Body of pancreas (tissue), 4 donors: Measurements from ENCODE around the gene PRICKLE4. TPM values are rescaled to one million over a fixed set of nuclear protein-coding genes. Genes with fewer than 3 reads are reported as not detected.
"Not testable (repeated sequence)": the region's sequence is repeated elsewhere in the genome, so short reads cannot be mapped to it uniquely, and the experiment has no call there.

ENCODE experiments used
- ATAC-seq: fragments of 150-250 bp; one replicate; pipeline ENCODE4 v1.9.1; 2016
- DNase-seq, 4 donors: peaks; one replicate each; pipeline ENCODE4 v3.0.0-alpha.2; 2019
- H3K27ac ChIP-seq, 4 donors: fragments of 200-600 bp; sonication (generic); 1 replicate in 3 of 4; 2 replicates in 1 of 4; pipeline versions ENCODE4 v1.5.1 to v1.6.1; 2016 to 2019; ENCODE audit warnings: mild to moderate bottlenecking in 1 of 4, mixed read lengths in 1 of 4, moderate library complexity in 1 of 4
- H3K27me3 ChIP-seq, 2 donors: fragments of 200-600 bp; sonication (generic); one replicate each; pipeline ENCODE4 v1.6.0; 2016; ENCODE audit warnings: mild to moderate bottlenecking in 1 of 2
- H3K36me3 ChIP-seq, 2 donors: fragments of 200-600 bp; sonication (generic); replicated peaks in 1 of 2; 2 replicates each; pipeline ENCODE4 v1.5.1; 2016; ENCODE audit warnings: low read depth in 2 of 2; ENCODE audit not compliant: insufficient read depth in 1 of 2
- H3K4me1 ChIP-seq: fragments of 200-600 bp; sonication (generic); one replicate; pipeline ENCODE4 v1.6.0; 2016
- H3K4me3 ChIP-seq, 2 donors: fragments of 200-600 bp; sonication (generic); 1 replicate in 1 of 2; 2 replicates in 1 of 2; pipeline ENCODE4 v1.5.1; 2016 to 2019
- H3K9me3 ChIP-seq, 3 donors: fragments of 200-600 bp; sonication (generic); 1 replicate in 2 of 3; 2 replicates in 1 of 3; pipeline ENCODE4 v1.5.1; 2016
- POLR2A ChIP-seq, 3 donors: fragments of 450-650 bp; IDR thresholded peaks; one replicate each; pipeline ENCODE4 v1.6.1; 2016; ENCODE audit warnings: antibody characterized with exemption in 3 of 3, mild to moderate bottlenecking in 2 of 3
- WGBS, 2 donors: methylation state at CpG; one replicate each; pipeline ENCODE4 v1.1.5; 2017; 5-methylcytosine and 5-hydroxymethylcytosine counted together
- intact Hi-C: fragments of 100-400 bp; cut with DNase I; formaldehyde crosslinking; loops from one replicate; pipeline ENCODE4 v1.15.1; 2023
- total RNA-seq, 2 donors: library from RNA; depleted of rRNA; stranded (reverse); fragments of >200 nt; gene quantifications; one replicate each; pipeline ENCODE4 v1.1.0, GENCODE V29; 2016
- TF ChIP-seq, protein P1 (sequence below), 7 experiments: fragments of 450-650 bp in 4 of 7; fragments of 200-600 bp in 3 of 7; sonication (generic) in 3 of 7; IDR thresholded peaks; one replicate each; pipeline ENCODE4 v1.5.1; 2016 to 2019; ENCODE audit warnings: antibody characterized with exemption in 7 of 7

PRICKLE4 gene
- total RNA-seq, 2 donors from 2014 or later: 4.4 to 16.8 TPM

DNA sequence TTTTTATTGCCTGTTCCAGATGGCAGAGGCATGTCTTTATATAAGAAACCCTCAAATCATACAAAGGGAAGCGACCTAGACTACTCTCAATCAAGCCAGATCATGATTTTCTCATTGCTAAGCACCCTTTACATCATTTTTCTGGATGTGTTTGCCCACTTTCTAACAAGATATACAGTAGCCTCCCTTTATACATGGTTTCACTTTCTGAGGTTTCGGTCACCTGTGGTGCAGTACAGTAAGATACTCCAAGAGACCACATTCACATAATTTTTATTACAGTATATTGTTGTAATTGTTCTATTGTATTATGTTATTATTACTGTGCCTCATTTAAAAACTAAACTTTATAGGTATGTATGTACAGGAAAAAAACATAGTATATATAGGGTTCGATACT lies 30.5 kb downstream of the PRICKLE4 start:
- no peak for ATAC-seq
- WGBS, 2 donors: 93 to 99% methylated on average over 3 of the region's 3 CpGs
- H3K4me3 ChIP-seq: no peak overlapping the region
- H3K27ac ChIP-seq: no peak overlapping the region
- no peak for TF ChIP-seq POLR2A (IDR thresholded peaks at IDR 0.05)
- TF ChIP-seq, protein P1, sequence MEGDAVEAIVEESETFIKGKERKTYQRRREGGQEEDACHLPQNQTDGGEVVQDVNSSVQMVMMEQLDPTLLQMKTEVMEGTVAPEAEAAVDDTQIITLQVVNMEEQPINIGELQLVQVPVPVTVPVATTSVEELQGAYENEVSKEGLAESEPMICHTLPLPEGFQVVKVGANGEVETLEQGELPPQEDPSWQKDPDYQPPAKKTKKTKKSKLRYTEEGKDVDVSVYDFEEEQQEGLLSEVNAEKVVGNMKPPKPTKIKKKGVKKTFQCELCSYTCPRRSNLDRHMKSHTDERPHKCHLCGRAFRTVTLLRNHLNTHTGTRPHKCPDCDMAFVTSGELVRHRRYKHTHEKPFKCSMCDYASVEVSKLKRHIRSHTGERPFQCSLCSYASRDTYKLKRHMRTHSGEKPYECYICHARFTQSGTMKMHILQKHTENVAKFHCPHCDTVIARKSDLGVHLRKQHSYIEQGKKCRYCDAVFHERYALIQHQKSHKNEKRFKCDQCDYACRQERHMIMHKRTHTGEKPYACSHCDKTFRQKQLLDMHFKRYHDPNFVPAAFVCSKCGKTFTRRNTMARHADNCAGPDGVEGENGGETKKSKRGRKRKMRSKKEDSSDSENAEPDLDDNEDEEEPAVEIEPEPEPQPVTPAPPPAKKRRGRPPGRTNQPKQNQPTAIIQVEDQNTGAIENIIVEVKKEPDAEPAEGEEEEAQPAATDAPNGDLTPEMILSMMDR (IDR thresholded peaks at IDR 0.05): no peak
- intact Hi-C loops: no loop called here
- no peak for DNase-seq
- H3K36me3 ChIP-seq: no peaks in the 10 kb centered on the region
- no peaks in the 10 kb centered on the region for H3K27me3 ChIP-seq
- no peaks in the 10 kb centered on the region for H3K4me1 ChIP-seq
- no peaks in the 10 kb centered on the region for H3K9me3 ChIP-seq

DNA sequence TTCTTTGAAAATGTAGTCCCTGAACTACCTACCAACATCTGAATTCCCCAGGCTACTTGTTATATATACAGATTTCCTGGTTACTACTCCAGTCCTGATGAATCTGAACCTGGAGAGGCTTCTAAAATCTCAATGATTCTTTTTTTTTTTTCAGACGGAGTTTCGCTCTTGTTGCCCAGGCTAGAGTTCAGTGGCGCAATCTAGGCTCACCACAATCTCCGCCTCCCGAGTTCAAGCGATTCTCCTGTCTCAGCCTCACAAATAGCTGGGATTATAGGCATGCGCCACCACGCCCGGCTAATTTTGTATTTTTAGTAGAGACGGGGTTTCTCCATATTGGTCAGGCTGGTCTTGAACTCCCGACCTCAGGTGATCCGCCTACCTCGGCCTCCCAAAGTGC lies 31.4 kb downstream of the PRICKLE4 start:
- H3K36me3 ChIP-seq, H3K27me3 ChIP-seq, H3K4me1 ChIP-seq, DNase-seq, H3K4me3 ChIP-seq, H3K9me3 ChIP-seq, intact Hi-C loops, ATAC-seq, H3K27ac ChIP-seq: not testable (repeated sequence)
- WGBS, 2 donors: 93 to 95% methylated on average over 13 of the region's 13 CpGs

DNA sequence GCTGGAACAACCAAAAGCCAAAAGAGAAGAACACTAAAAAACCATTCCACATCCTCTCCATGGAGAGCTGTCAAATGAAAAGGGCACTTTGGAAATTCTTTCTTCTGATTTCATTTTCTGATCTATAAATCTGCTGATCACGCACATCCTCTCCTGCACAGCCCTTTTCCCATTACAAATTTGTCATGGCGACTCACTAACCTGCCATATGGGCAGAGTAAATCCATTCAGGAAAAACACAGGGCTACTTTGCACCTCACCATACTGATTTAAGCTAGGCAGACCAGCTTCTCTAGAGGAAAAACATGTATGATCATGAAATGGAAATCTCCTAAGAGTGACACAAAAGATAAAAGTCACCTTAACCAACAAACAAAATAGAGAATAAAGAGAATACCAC lies 32.9 kb downstream of the PRICKLE4 start:
- 79 to 94% methylated on average over 2 of the region's 2 CpGs for WGBS, 2 donors
- intact Hi-C loops: no loop called here
- DNase-seq (no peak), ATAC-seq (no peak)
- Histone ChIP-seq H3K36me3 (no peaks in the 10 kb centered on the region), H3K9me3 (no peaks in the 10 kb centered on the region), H3K27me3 (no peaks in the 10 kb centered on the region), H3K4me3 (no peak overlapping the region), H3K27ac (no peak overlapping the region), H3K4me1 (no peaks in the 10 kb centered on the region)
- TF ChIP-seq POLR2A (IDR thresholded peaks at IDR 0.05): no peak
- TF ChIP-seq, protein P1 (IDR thresholded peaks at IDR 0.05): no peak

DNA sequence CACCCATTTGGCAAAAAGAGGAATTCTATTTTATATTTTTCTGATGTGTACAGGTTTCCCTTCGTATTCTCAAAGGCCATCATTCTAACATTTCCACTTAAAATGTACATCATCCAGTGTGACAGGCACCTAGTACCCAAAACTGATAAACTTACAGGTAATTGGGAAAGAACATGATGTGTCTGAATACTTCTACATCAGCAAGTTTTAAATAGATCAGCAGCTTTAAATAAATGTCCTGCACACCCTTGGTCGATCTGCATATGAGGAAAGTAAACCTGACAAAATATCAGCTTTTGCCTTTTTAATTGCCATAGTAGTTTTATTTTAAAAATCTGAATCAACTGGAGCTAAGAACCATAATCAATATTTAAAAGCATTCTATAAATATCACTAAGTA lies 33.4 kb downstream of the PRICKLE4 start:
- no peaks in the 10 kb centered on the region for H3K36me3 ChIP-seq
- intact Hi-C loops: no loop called here
- TF ChIP-seq, protein P1 (IDR thresholded peaks at IDR 0.05): no peak
- no peak for TF ChIP-seq POLR2A (IDR thresholded peaks at IDR 0.05)
- DNase-seq (no peak), ATAC-seq (no peak)
- H3K27ac ChIP-seq: no peak overlapping the region
- no peaks in the 10 kb centered on the region for H3K27me3 ChIP-seq
- no peak overlapping the region for H3K4me3 ChIP-seq
- H3K4me1 ChIP-seq: no peaks in the 10 kb centered on the region
- H3K9me3 ChIP-seq: no peaks in the 10 kb centered on the region
- WGBS, 2 donors: 77 to 78% methylated on average over 2 of the region's 2 CpGs

DNA sequence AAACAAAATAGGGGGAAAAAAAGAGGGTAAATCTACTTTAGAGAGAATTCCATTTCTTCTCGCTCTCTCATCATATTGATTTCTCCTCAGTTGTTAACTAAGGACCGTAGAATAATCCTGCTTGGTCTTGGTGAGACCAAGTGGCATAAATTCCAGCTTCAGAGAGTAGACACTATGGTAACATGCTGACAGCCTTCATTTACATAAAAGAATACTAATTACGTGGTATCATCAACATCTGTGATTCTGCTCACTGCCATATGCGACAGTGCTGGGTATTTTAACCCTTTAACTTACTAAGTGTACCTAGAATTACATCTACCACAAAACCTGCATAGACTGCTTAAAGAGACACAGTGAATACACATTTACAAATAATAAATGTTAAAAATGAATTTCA lies 34.0 kb downstream of the PRICKLE4 start:
- no peaks in the 10 kb centered on the region for H3K9me3 ChIP-seq
- H3K36me3 ChIP-seq: no peaks in the 10 kb centered on the region
- no peaks in the 10 kb centered on the region for H3K4me1 ChIP-seq
- intact Hi-C loops: no loop called here
- 68 to 69% methylated on average over 4 of the region's 4 CpGs for WGBS, 2 donors
- H3K4me3 ChIP-seq: no peak overlapping the region
- no peak overlapping the region for H3K27ac ChIP-seq
- no peak for DNase-seq
- no peaks in the 10 kb centered on the region for H3K27me3 ChIP-seq
- TF ChIP-seq, protein P1 (IDR thresholded peaks at IDR 0.05): no peak
- no peak for TF ChIP-seq POLR2A (IDR thresholded peaks at IDR 0.05)
- no peak for ATAC-seq
